Ramos (cell line): ENCODE results near the gene APLF.
"Not testable (repeated sequence)": the region's sequence is repeated elsewhere in the genome, so short reads cannot be mapped to it uniquely, and the experiment has no call there.

Source experiments
- in situ Hi-C: fragments of 300-500 bp; cut with MboI; formaldehyde crosslinking; loops from one replicate; pipeline ENCODE4 v1.14.3; 2022; ENCODE audit warnings: low sequenced_read_pairs; ENCODE audit not compliant: unreplicated experiment

The APLF gene

DNA sequence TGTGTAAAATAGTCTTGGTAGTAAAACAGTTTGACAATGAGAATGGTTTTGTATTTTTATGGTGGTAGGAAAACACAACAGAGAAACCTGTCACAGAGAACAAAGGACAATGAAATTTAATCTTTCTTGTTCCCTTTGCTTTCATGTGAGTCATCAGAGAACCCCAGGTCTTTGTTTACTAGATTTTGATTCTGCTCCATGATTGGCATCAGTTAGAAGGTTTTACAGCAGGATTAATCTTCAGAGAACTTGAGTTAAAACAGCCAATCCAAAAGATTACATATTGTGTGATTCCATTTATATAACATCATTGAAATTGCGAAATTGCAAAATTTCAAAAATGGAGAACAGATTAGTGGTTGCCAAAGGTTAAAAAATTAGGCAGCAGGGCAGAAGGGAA, 2.5 kb downstream of the APLF start:
- in situ Hi-C loops: loop anchor here (10.0 to 25.0 kb wide), 2 partner anchors 242 to 445 kb away; no protein-coding TSS in a partner anchor

DNA sequence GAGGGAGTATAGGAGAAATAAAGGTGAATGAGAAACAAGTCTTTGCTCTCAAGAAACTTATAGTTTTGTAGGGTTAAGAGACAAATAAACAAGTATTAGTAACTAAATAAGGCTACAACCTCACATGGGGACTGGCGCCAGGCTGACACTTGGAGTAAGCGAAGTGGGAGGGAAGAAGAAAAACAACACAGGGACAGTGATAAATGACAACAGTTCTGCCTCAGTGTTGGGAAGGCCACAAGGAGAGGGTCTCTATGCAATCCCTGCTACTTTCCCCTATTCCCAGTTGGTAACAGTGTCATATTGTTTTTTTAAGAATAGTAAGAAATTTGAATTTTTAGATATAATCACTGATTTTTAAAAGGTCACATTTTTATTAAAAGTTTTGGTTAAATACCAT, 4.0 kb downstream of the APLF start:
- in situ Hi-C loops: loop anchor here (10.0 to 25.0 kb wide), 2 partner anchors 241 to 443 kb away; no protein-coding TSS in a partner anchor

DNA sequence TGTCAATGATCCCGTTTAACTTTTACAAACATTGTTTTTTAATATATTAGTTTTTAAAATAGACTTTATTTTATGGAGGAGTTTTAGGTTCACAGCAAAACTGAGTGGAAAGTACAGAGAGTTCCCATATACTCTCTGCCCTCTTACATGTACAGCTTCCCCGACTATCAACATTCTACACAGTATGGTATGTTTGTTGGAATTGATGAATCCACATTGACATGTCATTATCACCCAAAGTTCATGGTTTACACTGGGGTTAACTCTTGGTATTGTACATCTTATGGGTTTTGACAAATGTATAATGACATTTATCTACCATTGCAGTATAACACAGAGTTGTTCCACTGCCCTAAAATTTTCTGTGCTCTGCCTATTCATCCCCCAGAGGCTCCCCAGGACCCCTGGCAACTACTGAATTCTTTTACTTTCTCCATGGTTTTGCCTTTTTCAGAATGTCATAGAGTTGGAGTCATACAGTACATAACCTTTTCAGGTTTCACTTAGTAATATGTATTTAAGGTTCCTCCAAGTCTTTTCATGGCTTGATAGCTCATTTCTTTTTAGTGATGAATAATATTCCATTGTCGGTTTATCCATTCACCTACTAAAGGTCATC, 5.5 kb downstream of the APLF start:
- in situ Hi-C loops: loop anchor here (10.0 to 25.0 kb wide), 2 partner anchors 239 to 442 kb away; no protein-coding TSS in a partner anchor

DNA sequence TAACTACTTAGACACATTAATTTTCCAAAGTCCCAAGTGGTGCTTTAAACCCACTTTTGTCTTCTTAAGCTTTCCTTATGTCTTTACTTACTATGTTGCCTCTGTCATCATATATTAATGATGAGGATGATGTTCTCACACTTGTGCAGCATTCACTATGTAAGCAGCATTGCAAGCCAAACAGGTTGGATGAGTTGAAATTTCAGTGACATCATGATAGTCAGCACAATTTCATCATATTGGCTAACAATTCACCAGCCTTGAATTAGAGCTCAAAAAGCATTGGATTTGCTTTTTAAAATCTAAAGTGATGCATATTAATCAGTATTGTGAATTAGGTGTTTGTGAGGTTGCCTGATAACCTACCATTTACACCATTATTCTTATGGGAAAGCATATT, 7.7 kb downstream of the APLF start:
- in situ Hi-C loops: loop anchor here (10.0 kb wide), 1 partner anchor 440 kb away; no protein-coding TSS in a partner anchor

DNA sequence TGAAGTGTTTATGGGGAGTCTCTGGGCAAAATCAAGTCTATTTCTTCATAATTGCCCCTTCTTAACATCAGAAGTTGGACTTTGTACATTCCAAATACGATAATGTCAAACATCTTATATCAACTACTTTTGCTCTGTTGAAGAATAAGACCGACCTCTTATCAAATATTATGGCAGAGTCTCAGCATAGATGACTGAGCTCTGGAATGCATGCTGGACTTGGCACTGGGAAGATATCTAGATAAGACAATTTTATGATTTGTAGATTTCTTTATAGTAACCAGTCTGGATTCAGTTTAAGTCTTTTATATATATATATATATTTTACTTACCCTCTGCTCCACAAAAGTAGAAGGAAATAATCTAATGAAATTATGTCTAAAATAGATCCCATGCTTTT, 8.2 kb downstream of the APLF start:
- in situ Hi-C loops: loop anchor here (10.0 kb wide), 1 partner anchor 439 kb away; no protein-coding TSS in a partner anchor

DNA sequence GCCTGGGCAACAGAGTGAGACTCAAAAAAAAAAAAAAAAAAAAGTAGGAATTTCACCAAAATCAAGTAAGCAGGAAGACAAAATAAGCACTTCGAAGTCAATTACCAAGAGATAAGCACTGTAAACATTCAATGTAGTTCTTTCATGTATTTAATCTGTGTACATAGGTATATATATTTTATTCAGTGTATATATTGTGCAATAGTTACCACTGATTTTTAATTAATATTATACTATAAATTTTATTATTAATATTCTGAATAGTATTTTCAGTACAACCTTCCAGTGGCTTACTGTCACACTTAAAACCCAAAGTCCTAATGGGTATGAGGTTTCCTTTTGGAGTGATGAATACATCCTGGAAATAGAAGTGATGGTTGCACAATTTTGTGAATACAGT, 9.1 kb downstream of the APLF start:
- in situ Hi-C loops: loop anchor here (10.0 kb wide), 1 partner anchor 438 kb away; no protein-coding TSS in a partner anchor

GRCh38 chr2:68478688-68479087, 11.3 kb downstream of the APLF start:
- in situ Hi-C loops: loop anchor here (10.0 kb wide), 1 partner anchor 436 kb away; no protein-coding TSS in a partner anchor

- in situ Hi-C loops: no loop called here
These were observed 15.0 kb downstream of the APLF start for GRCh38 chr2:68482296-68482820.

GRCh38 chr2:68483011-68483410, 15.6 kb downstream of the APLF start:
- in situ Hi-C loops: no loop called here

DNA sequence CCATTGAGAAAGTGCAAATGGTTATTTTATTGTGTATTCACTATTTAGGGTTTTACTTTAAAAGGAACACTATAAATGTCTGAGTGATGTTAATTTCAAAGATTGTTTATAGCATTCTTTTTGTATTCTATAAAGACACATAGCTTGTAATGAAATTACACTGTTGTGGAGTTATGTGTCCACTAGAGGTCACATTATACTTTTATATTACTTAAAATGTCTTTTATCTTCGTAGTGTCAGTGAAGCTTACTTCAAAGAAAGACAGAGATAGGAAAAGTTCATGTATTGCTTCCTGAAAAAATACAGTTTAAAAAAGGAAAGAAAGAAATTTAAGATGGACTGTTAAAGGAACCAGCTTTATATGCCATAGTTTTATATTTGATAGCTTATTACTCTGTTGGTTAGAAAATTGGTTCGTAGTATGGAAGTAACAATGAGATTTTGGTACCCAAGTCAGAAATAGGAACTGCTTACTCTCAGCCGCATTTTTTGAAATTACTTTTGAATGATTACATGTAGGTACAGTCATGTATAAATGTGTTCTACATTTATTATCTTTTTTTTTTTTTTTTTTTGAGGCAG, 20.5 kb downstream of the APLF start:
- in situ Hi-C loops: no loop called here

- in situ Hi-C loops: not testable (repeated sequence)
These were observed 21.2 kb downstream of the APLF start for GRCh38 chr2:68488605-68489004.

DNA sequence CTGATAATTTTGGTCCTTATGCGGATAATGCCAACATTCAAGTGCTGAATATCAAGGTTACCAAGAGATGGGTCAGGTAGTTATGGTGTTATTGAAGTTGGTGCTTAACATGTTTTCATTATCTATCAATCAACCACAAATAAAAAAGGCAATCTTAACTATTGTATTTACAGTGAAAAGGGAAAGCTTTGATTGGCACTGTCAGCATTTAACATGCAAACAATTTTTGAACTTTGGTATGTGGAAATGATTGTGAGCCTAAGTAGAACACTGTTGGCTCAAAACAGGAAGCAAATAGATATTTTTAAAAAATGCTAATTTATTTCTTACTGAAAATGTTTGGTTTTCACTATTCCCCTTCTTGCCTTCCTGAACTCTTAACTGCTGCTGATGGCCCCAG, 21.9 kb downstream of the APLF start:
- in situ Hi-C loops: no loop called here

DNA sequence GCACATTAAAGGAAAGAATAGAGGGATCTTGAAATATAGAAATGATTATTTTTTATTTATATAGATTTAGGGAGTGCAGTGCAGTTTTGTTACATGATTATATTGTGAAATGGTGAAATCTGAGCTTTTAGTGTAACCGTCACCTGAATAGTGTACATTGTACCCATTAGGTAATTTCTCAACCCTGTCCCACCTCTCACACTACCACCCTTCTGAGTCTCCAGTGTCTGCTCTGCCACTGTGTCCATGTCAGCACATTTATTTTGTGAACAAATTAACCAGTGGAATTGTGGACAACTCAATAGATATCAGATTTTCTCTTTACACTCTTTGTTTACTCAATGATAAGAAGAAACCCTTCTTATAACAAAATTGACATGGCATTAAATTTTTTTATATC, 24.2 kb downstream of the APLF start:
- in situ Hi-C loops: no loop called here

- in situ Hi-C loops: no loop called here
These were observed 31.7 kb downstream of the APLF start for GRCh38 chr2:68499133-68499532.

GRCh38 chr2:68500649-68501048, 33.3 kb downstream of the APLF start:
- in situ Hi-C loops: no loop called here

- in situ Hi-C loops: no loop called here
These were observed 34.4 kb downstream of the APLF start for GRCh38 chr2:68501768-68502167.

- in situ Hi-C loops: no loop called here
These were observed 38.3 kb downstream of the APLF start for GRCh38 chr2:68505603-68506159.

DNA sequence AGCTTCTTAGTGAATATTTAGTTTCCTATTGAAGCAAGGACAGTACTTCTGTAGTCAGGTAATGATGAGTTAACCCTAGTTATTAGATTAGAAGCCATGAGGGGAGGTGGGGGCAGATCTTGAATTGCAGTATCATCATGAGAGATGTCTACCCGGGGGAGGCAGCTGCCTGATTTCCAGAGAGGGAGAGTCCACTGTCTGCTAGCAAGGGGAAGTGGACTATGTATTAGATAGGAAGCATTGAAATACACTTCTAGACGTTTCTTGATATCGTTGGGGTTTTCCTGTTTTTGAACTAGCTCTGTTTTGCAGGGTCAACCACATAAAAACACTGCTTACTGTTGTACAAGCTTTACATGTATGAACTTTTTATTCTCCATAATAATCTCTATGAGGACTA, 38.8 kb downstream of the APLF start:
- in situ Hi-C loops: no loop called here

GRCh38 chr2:68512326-68512725, 44.9 kb downstream of the APLF start:
- in situ Hi-C loops: no loop called here

DNA sequence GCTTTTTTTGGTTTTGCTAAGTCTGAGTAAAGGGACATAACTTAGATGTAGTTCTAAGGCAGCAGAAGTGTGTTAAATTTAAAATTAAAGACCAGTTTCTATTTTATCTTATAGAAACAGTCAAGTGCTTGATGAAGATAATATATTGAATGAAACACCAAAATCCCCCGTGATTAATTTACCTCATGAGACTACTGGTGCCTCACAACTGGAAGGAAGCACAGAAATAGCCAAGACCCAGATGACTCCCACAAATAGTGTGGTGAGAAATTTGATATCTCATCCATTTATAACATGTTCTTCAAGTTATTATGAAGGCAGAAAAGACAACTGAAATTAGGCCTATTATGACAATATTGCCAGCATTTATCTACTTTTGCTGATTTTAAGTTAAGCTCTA, 45.6 kb downstream of the APLF start:
- in situ Hi-C loops: no loop called here

GRCh38 chr2:68514316-68514929, 47.0 kb downstream of the APLF start:
- in situ Hi-C loops: no loop called here
